Astrocyte of the cerebellum (primary cell): Measurements from ENCODE around the gene CCDC188.
A peak's percentile ranks its signal among the peaks of the same experiment; 100 is the strongest.

Source experiments
- DNase-seq: peaks from one replicate; pipeline ENCODE4 v3.0.0-alpha.2; 2011; ENCODE audit warnings: low read depth
- H3K4me3 ChIP-seq: 2 replicates; pipeline ENCODE4 v1.5.1; 2011; ENCODE audit warnings: mild to moderate bottlenecking, low read depth, low read length, moderate library complexity
- in situ Hi-C: cut with HindIII; loops from 2 replicates; pipeline ENCODE4 v1.10.0; 2017; ENCODE audit warnings: low sequenced_read_pairs
- TF ChIP-seq, protein P1 (sequence below): IDR thresholded peaks from 2 replicates; pipeline ENCODE4 v1.5.1; 2012; ENCODE audit warnings: low read length, low read depth, moderate library complexity, mild to moderate bottlenecking; ENCODE audit errors: missing control alignments

The CCDC188 gene

DNA sequence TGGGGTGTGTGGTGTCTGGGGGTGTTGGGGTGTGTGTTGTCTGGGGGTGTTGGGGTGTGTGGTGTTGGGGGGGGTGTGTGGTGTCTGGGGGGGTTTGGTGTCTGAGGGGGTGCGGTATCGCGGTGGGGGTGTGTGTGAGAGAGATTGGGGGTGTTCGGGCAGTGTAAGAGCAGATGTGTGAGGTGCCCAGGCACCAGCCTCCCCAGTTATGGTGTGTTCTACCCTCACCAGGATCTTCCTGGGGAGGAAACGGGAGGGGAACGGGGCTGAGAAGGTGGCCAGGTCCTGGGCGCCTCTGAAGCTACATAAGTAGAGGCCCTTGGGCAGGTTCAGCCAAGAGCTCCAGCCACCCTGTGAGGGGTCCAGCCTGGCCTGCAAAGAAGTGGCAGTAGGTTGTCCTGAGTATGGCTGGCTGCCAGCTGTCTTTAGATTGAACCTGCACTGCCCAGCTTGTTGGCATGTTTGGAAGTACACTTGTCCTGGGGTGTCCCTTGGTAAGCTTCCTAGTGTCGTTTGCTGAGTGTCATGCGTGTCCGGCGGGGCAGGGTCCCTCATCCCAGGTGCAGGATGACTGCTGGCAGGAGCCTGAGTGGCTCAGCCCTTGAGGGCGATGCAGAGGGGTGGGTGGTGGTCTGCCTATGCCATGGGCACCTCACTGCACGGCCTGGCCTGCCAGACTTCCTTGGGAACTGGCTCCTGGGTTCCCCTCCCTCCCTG, 27.3 kb downstream of the CCDC188 start:
- TF ChIP-seq, protein P1, sequence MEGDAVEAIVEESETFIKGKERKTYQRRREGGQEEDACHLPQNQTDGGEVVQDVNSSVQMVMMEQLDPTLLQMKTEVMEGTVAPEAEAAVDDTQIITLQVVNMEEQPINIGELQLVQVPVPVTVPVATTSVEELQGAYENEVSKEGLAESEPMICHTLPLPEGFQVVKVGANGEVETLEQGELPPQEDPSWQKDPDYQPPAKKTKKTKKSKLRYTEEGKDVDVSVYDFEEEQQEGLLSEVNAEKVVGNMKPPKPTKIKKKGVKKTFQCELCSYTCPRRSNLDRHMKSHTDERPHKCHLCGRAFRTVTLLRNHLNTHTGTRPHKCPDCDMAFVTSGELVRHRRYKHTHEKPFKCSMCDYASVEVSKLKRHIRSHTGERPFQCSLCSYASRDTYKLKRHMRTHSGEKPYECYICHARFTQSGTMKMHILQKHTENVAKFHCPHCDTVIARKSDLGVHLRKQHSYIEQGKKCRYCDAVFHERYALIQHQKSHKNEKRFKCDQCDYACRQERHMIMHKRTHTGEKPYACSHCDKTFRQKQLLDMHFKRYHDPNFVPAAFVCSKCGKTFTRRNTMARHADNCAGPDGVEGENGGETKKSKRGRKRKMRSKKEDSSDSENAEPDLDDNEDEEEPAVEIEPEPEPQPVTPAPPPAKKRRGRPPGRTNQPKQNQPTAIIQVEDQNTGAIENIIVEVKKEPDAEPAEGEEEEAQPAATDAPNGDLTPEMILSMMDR: no peak
- DNase-seq: no peak
- in situ Hi-C loops: no loop called here
- H3K4me3 ChIP-seq: no peak overlapping the region

DNA sequence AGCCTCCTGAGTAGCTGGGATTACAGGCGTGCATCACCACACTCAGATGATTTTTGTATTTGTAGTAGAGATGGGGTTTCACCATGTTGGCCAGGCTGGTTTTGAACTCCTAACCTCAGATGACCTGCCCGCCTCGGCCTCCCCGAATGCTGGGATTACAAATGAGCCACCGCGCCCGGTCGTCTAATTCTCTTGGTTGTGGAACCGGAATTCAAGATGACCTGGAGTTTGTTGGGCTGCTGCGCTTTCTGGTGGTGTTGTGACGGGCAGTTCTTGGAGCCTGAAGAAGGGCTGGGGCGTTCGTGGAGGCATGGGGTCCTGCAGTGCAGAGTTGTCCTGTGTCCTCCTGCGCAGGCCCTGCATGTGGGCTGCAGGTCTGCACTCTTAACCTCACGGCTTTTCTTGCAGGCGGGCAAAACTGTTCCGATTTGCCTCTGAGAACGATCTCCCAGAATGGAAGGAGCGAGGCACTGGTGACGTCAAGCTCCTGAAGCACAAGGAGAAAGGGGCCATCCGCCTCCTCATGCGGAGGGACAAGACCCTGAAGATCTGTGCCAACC, 28.9 kb downstream of the CCDC188 start:
- TF ChIP-seq, protein P1: no peak
- no peak overlapping the region for H3K4me3 ChIP-seq
- in situ Hi-C loops: no loop called here
- no peak for DNase-seq

- DNase-seq: no peak
- TF ChIP-seq, protein P1: no peak
- in situ Hi-C loops: no loop called here
Observed at GRCh38 chr22:20118300-20119020, 32.4 kb downstream of the CCDC188 start.

GRCh38 chr22:20117633-20118299, 33.1 kb downstream of the CCDC188 start:
- no peak for DNase-seq
- H3K4me3 ChIP-seq: peak overlapping the region; percentile 94
- TF ChIP-seq, protein P1: no peak
- in situ Hi-C loops: no loop called here

More at GRCh38 chr22:20118300-20119020, 32.4 kb downstream of the CCDC188 start:
- H3K4me3 ChIP-seq: peak overlapping the region; percentile 94

DNA sequence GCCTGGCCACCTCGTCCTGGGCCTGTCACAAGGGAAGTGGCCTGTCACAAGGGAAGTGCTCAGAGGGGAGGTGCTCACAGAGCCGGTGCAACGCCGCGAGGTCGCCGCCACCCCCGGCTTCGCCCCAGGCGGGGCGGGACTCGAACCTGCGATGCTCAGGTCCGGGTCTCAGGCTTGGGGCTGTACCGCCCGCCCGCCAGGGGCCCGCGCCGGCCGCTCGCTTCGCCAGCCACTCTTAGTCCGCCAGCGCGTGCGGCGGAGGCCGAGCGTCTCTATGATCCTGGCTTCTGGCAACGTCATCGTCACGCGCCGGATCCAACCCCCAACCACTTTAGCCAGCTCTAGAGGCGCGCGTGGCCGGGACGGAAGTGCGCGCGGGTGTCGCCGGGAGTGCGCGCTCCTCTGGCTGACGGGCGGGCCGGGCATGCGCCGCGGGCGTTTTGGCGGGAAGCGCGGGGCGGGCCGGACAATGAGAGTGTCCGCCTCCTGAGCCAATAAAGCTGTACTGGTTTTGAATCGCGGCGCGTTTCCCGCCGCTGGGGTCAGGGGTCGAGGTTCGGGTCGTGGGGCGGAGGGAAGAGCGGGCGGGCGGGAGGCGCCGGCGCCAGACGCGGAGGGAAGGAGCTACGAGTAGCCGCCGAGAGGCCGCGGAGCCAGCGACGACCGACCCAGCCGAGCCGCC, 33.8 kb downstream of the CCDC188 start, which contains the start of gene TRMT2A:
Gene TRMT2A (minus strand): TSS at position 276 of the 682 bp plus-strand sequence. CDS start 320 bp downstream, outside the sequence.
- TF ChIP-seq, protein P1: no peak
- in situ Hi-C loops: no loop called here

More for the DNA sequence above, 33.8 kb downstream of the CCDC188 start, which contains the start of gene TRMT2A:
- peak; percentile 96 for DNase-seq
- peak within 1 kb of the TSS; percentile 94 for H3K4me3 ChIP-seq
